Astrocyte (in vitro differentiated cells and primary cell): ENCODE data around the gene UBE2K. TPM values are rescaled to one million over a fixed set of nuclear protein-coding genes. Genes with fewer than 3 reads are reported as not detected.

Source experiments
- DNase-seq: peaks from one replicate; pipeline ENCODE4 v3.0.0-alpha.2; 2010; ENCODE audit warnings: low read depth
- FAIRE-seq: peaks from 2 replicates; lab custom pipeline; 2011; peaks lifted over from hg19 to GRCh38; lab: Jason Lieb, UNC
- H2AFZ ChIP-seq: 2 replicates; pipeline ENCODE4 v1.6.0; 2012; ENCODE audit warnings: low read depth, low read length, inconsistent platforms
- H3K27ac ChIP-seq: 2 replicates; pipeline ENCODE4 v1.5.1; 2011; ENCODE audit warnings: low read depth, low read length, inconsistent platforms
- H3K27me3 ChIP-seq: 2 replicates; pipeline ENCODE4 v1.6.0; 2011; ENCODE audit warnings: low read length, inconsistent platforms; ENCODE audit not compliant: insufficient read depth
- H3K36me3 ChIP-seq: 2 replicates; pipeline ENCODE4 v1.5.1; 2011; ENCODE audit warnings: low read length, inconsistent platforms; ENCODE audit not compliant: insufficient read depth
- H3K4me1 ChIP-seq: 2 replicates; pipeline ENCODE4 v1.5.1; 2011; ENCODE audit warnings: low read length, inconsistent platforms; ENCODE audit not compliant: insufficient read depth
- H3K4me2 ChIP-seq: 2 replicates; pipeline ENCODE4 v1.6.0; 2012; ENCODE audit warnings: low read length, inconsistent platforms
- H3K4me3 ChIP-seq: 2 replicates; pipeline ENCODE4 v1.5.1; 2011; ENCODE audit warnings: low read depth, mild to moderate bottlenecking, low read length, inconsistent platforms; ENCODE audit not compliant: insufficient read depth
- H3K79me2 ChIP-seq: 2 replicates; pipeline ENCODE4 v1.6.0; 2012; ENCODE audit warnings: mild to moderate bottlenecking, low read length, inconsistent platforms; ENCODE audit not compliant: insufficient read depth
- H3K9ac ChIP-seq: 2 replicates; pipeline ENCODE4 v1.6.0; 2012; ENCODE audit warnings: mild to moderate bottlenecking, low read length, inconsistent platforms
- H3K9me3 ChIP-seq: 2 replicates; pipeline ENCODE4 v1.5.1; 2012; ENCODE audit warnings: low read depth, mild to moderate bottlenecking, low read length, inconsistent platforms; ENCODE audit not compliant: insufficient read depth
- H4K20me1 ChIP-seq: 2 replicates; pipeline ENCODE4 v1.6.0; 2012; ENCODE audit warnings: low read length, inconsistent platforms; ENCODE audit not compliant: insufficient read depth
- H3K27ac Mint-ChIP-seq: one replicate; pipeline ENCODE4 v1.8.0; 2021; ENCODE audit warnings: mild to moderate bottlenecking, mixed read lengths; ENCODE audit not compliant: unreplicated experiment
- H3K27me3 Mint-ChIP-seq: one replicate; pipeline ENCODE4 v1.8.0; 2021; ENCODE audit warnings: low read depth, mixed read lengths; ENCODE audit not compliant: unreplicated experiment
- H3K36me3 Mint-ChIP-seq: one replicate; pipeline ENCODE4 v1.8.0; 2021; ENCODE audit warnings: low read depth, mixed read lengths; ENCODE audit not compliant: unreplicated experiment
- H3K4me1 Mint-ChIP-seq: one replicate; pipeline ENCODE4 v1.8.0; 2021; ENCODE audit warnings: low read depth, mixed read lengths; ENCODE audit not compliant: unreplicated experiment
- H3K4me3 Mint-ChIP-seq: one replicate; pipeline ENCODE4 v1.8.0; 2021; ENCODE audit warnings: mild to moderate bottlenecking, moderate library complexity, mixed read lengths; ENCODE audit not compliant: unreplicated experiment
- H3K9me3 Mint-ChIP-seq: one replicate; pipeline ENCODE4 v1.8.0; 2021; ENCODE audit warnings: mild to moderate bottlenecking, mixed read lengths; ENCODE audit not compliant: unreplicated experiment
- EZH2 ChIP-seq: IDR thresholded peaks from 2 replicates; pipeline ENCODE4 v1.6.1; 2012; ENCODE audit warnings: mild to moderate bottlenecking, low read length, inconsistent platforms; ENCODE audit not compliant: insufficient read depth
- total RNA-seq: library from RNA; stranded (reverse); gene quantifications from 2 replicates; pipeline ENCODE4 v1.2.1, GENCODE V29; 2021
- TF ChIP-seq, protein P1 (sequence below): IDR thresholded peaks from 2 replicates; pipeline ENCODE4 v1.5.1; 2011; ENCODE audit warnings: low read depth, mild to moderate bottlenecking, inconsistent platforms, low read length, moderate library complexity; ENCODE audit not compliant: insufficient read depth

The UBE2K gene
- total RNA-seq, 1 donor from 2014 or later = 134 TPM

DNA sequence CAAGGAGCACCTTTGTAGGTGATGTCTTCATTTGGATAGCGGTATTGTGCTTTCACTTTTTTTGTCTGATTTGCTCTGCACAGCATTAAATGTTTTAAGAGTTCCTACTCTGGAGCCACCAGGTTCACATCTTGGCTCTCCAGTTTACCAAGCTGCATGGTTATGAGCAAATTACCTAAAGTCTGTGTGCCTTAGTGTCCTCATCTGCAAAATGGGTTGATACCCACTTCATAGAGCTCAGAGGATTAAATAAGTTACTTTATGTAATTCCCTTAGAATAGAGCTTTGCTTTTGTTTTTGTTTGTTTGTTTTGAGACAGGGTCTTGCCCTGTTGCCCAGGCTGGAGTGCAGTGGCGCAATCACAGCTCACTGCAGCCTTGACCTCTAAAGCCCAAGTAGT, 58.2 kb downstream of the UBE2K start:
- FAIRE-seq = no peak

DNA sequence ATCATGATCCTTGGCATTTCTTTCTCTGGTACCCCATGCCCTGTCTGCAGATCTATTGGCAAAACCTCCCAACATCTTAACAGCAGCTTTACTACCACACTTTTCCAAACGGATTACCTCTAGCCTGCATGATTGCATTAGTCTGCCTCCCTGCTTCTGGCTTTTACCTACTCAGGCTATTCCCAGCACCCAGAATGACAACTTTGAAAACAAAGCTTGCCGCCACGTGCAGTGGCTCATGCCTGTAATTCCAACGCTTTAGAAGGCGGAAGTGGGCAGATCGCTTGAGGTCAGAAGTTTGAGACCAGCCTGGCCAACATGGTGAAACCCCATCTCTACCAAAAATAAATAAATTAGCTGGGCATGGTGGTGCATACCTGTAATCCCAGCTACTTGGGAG, 60.2 kb downstream of the UBE2K start:
- Histone ChIP-seq H3K4me1 (no peaks in the 10 kb centered on the region), H3K36me3 (peaks cover 24% of the 10 kb centered on the region), H2AFZ (no peak overlapping the region), H4K20me1 (peaks cover 33% of the 10 kb centered on the region), H3K4me2 (no peak overlapping the region), H3K9ac (no peak overlapping the region), H3K27ac (no peak overlapping the region), H3K79me2 (peaks cover 37% of the 10 kb centered on the region), H3K9me3 (no peaks in the 10 kb centered on the region), H3K4me3 (no peak overlapping the region), H3K27me3 (no peaks in the 10 kb centered on the region)
- no peak for DNase-seq
- Mint-ChIP-seq H3K27me3 (no peaks in the 10 kb centered on the region), H3K9me3 (no peaks in the 10 kb centered on the region), H3K4me3 (no peak overlapping the region), H3K36me3 (peaks cover 6% of the 10 kb centered on the region), H3K4me1 (no peaks in the 10 kb centered on the region), H3K27ac (no peak overlapping the region)
- FAIRE-seq = no peak
- TF ChIP-seq, protein P1, sequence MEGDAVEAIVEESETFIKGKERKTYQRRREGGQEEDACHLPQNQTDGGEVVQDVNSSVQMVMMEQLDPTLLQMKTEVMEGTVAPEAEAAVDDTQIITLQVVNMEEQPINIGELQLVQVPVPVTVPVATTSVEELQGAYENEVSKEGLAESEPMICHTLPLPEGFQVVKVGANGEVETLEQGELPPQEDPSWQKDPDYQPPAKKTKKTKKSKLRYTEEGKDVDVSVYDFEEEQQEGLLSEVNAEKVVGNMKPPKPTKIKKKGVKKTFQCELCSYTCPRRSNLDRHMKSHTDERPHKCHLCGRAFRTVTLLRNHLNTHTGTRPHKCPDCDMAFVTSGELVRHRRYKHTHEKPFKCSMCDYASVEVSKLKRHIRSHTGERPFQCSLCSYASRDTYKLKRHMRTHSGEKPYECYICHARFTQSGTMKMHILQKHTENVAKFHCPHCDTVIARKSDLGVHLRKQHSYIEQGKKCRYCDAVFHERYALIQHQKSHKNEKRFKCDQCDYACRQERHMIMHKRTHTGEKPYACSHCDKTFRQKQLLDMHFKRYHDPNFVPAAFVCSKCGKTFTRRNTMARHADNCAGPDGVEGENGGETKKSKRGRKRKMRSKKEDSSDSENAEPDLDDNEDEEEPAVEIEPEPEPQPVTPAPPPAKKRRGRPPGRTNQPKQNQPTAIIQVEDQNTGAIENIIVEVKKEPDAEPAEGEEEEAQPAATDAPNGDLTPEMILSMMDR = no peak
- TF ChIP-seq EZH2 = no peak

More for the DNA sequence above, 58.2 kb downstream of the UBE2K start:
- Mint-ChIP-seq H3K4me1 (no peaks in the 10 kb centered on the region), H3K27me3 (no peaks in the 10 kb centered on the region), H3K4me3 (no peak overlapping the region), H3K9me3 (no peaks in the 10 kb centered on the region), H3K36me3 (peaks cover 4% of the 10 kb centered on the region), H3K27ac (no peak overlapping the region)
- H3K4me1 ChIP-seq = no peaks in the 10 kb centered on the region
- no peaks in the 10 kb centered on the region for H3K9me3 ChIP-seq
- no peak overlapping the region for H2AFZ ChIP-seq
- DNase-seq = no peak
- no peaks in the 10 kb centered on the region for H3K27me3 ChIP-seq
- TF ChIP-seq, protein P1 = no peak
- no peak for TF ChIP-seq EZH2
- H3K79me2 ChIP-seq = peaks cover 46% of the 10 kb centered on the region
- no peak overlapping the region for H3K9ac ChIP-seq
- peaks cover 24% of the 10 kb centered on the region for H3K36me3 ChIP-seq
- H3K27ac ChIP-seq = no peak overlapping the region
- H4K20me1 ChIP-seq = peaks cover 38% of the 10 kb centered on the region
- H3K4me3 ChIP-seq = no peak overlapping the region
- H3K4me2 ChIP-seq = no peak overlapping the region

GRCh38 chr4:39759569-39759968, 61.6 kb downstream of the UBE2K start:
- H3K36me3 Mint-ChIP-seq = peaks cover 4% of the 10 kb centered on the region
- peaks cover 22% of the 10 kb centered on the region for H3K36me3 ChIP-seq
- H3K27me3 ChIP-seq = no peaks in the 10 kb centered on the region
- no peaks in the 10 kb centered on the region for H3K4me1 ChIP-seq
- FAIRE-seq (no peak), DNase-seq (no peak)
- H4K20me1 ChIP-seq = peaks cover 24% of the 10 kb centered on the region
- no peaks in the 10 kb centered on the region for H3K9me3 ChIP-seq
- no peaks in the 10 kb centered on the region for H3K4me1 Mint-ChIP-seq
- H3K4me2 ChIP-seq = no peak overlapping the region
- peaks cover 23% of the 10 kb centered on the region for H3K79me2 ChIP-seq
- no peak overlapping the region for H3K4me3 ChIP-seq
- no peak overlapping the region for H3K4me3 Mint-ChIP-seq
- no peak overlapping the region for H2AFZ ChIP-seq
- H3K9ac ChIP-seq = no peak overlapping the region
- TF ChIP-seq EZH2 = no peak
- TF ChIP-seq, protein P1 = no peak
- H3K9me3 Mint-ChIP-seq = no peaks in the 10 kb centered on the region
- no peaks in the 10 kb centered on the region for H3K27me3 Mint-ChIP-seq
- H3K27ac Mint-ChIP-seq = no peak overlapping the region
- H3K27ac ChIP-seq = no peak overlapping the region
